SK-N-MC (cell line): ENCODE data around the gene NRXN3.

Experiments
- EZH2 ChIP-seq: fragments of 200-600 bp; sonication (generic); IDR thresholded peaks from one replicate; pipeline ENCODE4 v1.6.1; 2017; ENCODE audit warnings: antibody characterized with exemption
- POLR2AphosphoS5 ChIP-seq: IDR thresholded peaks from 2 replicates; pipeline ENCODE4 v1.6.1; 2012; ENCODE audit warnings: mild to moderate bottlenecking, low read depth, low read length, borderline replicate concordance

DNA sequence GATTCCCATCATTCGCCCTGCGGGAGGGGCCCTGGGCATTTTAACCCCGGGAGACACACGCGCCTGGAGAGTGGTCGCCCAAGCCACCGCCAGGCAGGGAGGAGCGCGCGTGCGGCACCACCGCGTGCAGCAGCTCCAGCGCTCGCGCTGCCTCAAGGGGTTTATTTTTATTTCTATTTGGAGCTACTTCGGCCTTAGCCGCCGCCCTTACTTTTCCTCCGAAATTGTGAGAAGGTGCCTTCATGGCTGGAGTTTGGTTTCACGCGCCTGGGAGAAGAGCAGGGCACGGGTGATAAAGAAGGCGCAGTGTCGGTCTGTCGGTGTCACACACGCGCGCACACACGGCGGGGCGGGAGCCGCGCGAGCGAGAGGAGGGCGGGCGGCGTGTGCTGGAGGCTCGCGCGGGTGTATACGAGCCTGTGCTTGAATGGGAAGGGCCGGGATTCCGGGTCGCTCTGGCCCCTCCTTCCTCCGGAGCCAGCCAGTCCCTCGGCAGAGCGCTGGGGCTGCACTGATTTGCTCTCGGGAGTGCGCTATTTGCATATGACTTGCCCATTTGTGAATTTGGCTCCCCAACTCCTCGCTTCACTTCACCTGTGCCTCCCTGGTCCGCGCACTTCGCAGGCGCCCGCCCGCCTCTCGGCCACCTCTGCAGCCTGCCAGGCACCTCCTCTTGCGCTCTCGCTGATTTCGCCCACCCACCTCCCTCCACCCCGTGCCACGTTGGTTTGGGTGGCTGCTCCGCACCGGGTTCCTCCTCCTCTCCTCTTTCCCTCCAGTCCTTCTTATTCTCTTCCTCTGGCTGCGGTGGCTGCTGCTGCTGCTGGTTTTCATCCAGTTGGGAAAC lies 1108.8 kb downstream of the NRXN3 start:
- TF ChIP-seq EZH2 (no peak), POLR2AphosphoS5 (no peak)
